HL-60 (cell line): ENCODE measurements around the gene PRDM12.
A peak's percentile ranks its signal among the peaks of the same experiment; 100 is the strongest.

Experiments used
- DNase-seq, 2 experiments: peaks; one replicate each; pipeline ENCODE4 v3.0.0-alpha.2; 2010 to 2020; ENCODE audit warnings: low read depth in 1 of 2, low spot score in 1 of 2
- H3K27ac ChIP-seq: fragments of 250-450 bp; sonication (Bioruptor Pico); replicated peaks from 2 replicates; pipeline ENCODE4 v1.5.1; 2020; ENCODE audit warnings: mild to moderate bottlenecking, moderate library complexity
- H3K27me3 ChIP-seq: fragments of 250-450 bp; sonication (Bioruptor Pico); 2 replicates; pipeline ENCODE4 v1.5.1; 2021; ENCODE audit warnings: mild to moderate bottlenecking, moderate library complexity; ENCODE audit not compliant: insufficient read depth, poor library complexity, severe bottlenecking
- H3K4me3 ChIP-seq: replicated peaks from 2 replicates; pipeline ENCODE4 v1.5.1; 2011; ENCODE audit warnings: mild to moderate bottlenecking, control low read depth, low read length; ENCODE audit not compliant: insufficient read depth
- CTCF ChIP-seq: IDR thresholded peaks from one replicate; pipeline ENCODE4 v1.5.1; 2011; ENCODE audit warnings: low read length, control low read depth, inconsistent platforms; ENCODE audit not compliant: insufficient read depth
- GABPA ChIP-seq: IDR thresholded peaks from 2 replicates; pipeline ENCODE4 v1.6.1; 2012; ENCODE audit warnings: low read depth
- POLR2AphosphoS5 ChIP-seq: IDR thresholded peaks from 2 replicates; pipeline ENCODE4 v1.6.1; 2012; ENCODE audit warnings: low read depth
- REST ChIP-seq: IDR thresholded peaks from 2 replicates; pipeline ENCODE4 v1.6.1; 2012; ENCODE audit warnings: low read depth; ENCODE audit not compliant: insufficient replicate concordance
- SPI1 ChIP-seq: IDR thresholded peaks from 2 replicates; pipeline ENCODE4 v1.6.1; 2012; ENCODE audit warnings: low read depth, mild to moderate bottlenecking, borderline replicate concordance

PRDM12 gene

DNA sequence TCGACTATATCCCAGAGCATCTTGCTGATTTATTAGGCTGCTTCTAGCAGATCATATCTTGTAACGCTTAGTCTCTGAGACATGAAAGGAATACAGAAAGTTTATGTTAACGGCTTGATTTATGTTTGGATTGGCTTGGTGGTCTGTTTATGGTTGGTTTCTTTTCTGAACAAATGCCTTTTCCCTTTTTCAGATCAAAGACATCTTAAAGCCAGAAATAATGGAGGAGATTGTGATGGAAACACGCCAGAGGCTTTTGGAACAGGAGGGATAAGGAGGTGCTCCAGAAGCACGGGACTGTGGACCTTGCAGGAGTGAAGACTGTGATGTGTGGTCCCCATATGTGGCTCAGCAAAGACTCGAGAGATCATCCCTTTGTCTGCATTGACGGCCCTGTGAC lies 39.1 kb downstream of the PRDM12 start:
- DNase-seq: no peak
- Histone ChIP-seq H3K27me3 (no peaks in the 10 kb centered on the region), H3K27ac (no peak overlapping the region), H3K4me3 (no peak overlapping the region)
- no peak for TF ChIP-seq GABPA
- TF ChIP-seq CTCF: no peak
- no peak for TF ChIP-seq REST
- no peak for TF ChIP-seq POLR2AphosphoS5
- no peak for TF ChIP-seq SPI1

DNA sequence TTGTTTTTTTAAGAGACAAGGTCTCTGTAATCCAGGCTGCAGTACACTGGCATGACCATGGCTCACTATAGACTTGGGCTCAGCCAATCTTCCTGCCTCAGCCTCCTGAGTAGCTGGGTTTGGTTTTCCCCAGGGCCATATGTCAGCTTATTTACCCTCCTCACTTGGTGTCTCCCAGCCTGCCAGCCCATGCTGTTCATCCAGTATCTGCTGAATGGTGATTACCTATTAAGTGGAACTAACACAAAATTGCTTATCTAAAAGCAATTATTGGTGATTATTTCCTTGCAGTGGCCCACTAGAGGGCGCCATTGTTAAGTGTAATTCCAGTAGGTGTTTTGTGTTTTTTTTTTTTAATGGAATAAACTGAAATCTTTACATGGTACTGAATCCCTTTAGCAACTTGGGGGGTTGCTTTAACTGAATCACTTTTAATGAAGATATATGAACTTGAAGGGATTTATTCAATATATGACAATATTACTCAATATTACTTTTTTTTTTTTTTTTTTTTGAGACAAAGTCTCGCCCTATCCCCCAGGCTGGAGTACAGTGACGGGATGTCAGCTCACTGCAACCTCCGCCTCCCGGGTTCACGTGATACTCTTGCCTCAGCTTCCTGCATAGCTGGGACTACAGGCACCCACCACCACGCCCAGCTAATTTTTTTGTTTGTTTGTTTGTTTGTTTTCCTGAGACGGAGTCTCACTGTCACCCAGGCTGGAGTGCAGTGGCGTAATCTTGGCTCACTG lies 43.0 kb downstream of the PRDM12 start:
- Histone ChIP-seq H3K27ac (no peak overlapping the region), H3K4me3 (no peak overlapping the region), H3K27me3 (no peaks in the 10 kb centered on the region)
- DNase-seq: peak in 1 of 2 experiments; percentile 68
- TF ChIP-seq SPI1: no peak
- TF ChIP-seq REST: no peak
- peak; percentile 25 for TF ChIP-seq CTCF

- TF ChIP-seq POLR2AphosphoS5 (no peak), GABPA (no peak), REST (no peak), SPI1 (no peak), CTCF (no peak)
- Histone ChIP-seq H3K27me3 (no peaks in the 10 kb centered on the region), H3K27ac (no peak overlapping the region), H3K4me3 (no peak overlapping the region)
- DNase-seq: no peak
These were observed 46.5 kb downstream of the PRDM12 start for GRCh38 chr9:130710822-130711352.
